Activated CD4-positive, alpha-beta memory T cell treated with anti-CD3 and anti-CD28 coated beads for 36 hours (primary cell): Measurements from ENCODE around the gene TMEM38B. TPM values are rescaled to one million over a fixed set of nuclear protein-coding genes. Genes with fewer than 3 reads are reported as not detected.

Experiments used
- CTCF ChIA-PET: fragments of 350-600 bp; sonication (Branson Sonifier 250); formaldehyde crosslinking; loops from one replicate; lab custom pipeline; 2021; ENCODE audit warnings: antibody characterized with exemption, inconsistent platforms; lab: Charles Lee
- POLR2A ChIA-PET: fragments of 350-600 bp; sonication (Branson Sonifier 250); formaldehyde crosslinking; loops from one replicate; lab custom pipeline; 2021; ENCODE audit warnings: antibody characterized with exemption; lab: Charles Lee
- DNase-seq: peaks from one replicate; pipeline ENCODE4 v3.0.0-alpha.2; 2020
- H3K27ac Mint-ChIP-seq: one replicate; pipeline ENCODE4 v1.8.0; 2021; ENCODE audit warnings: mixed read lengths
- H3K27me3 Mint-ChIP-seq: one replicate; pipeline ENCODE4 v1.8.0; 2021; ENCODE audit warnings: mixed read lengths
- H3K36me3 Mint-ChIP-seq: one replicate; pipeline ENCODE4 v1.8.0; 2021; ENCODE audit warnings: mixed read lengths
- H3K4me1 Mint-ChIP-seq: one replicate; pipeline ENCODE4 v1.8.0; 2021; ENCODE audit warnings: low read depth, mixed read lengths
- H3K4me3 Mint-ChIP-seq: one replicate; pipeline ENCODE4 v1.8.0; 2021; ENCODE audit warnings: mild to moderate bottlenecking, mixed read lengths
- H3K9me3 Mint-ChIP-seq: one replicate; pipeline ENCODE4 v1.8.0; 2021; ENCODE audit warnings: mixed read lengths
- intact Hi-C: fragments of 100-400 bp; cut with micrococcal nuclease; formaldehyde crosslinking; loops from one replicate; pipeline ENCODE4 v1.15.1; 2023
- total RNA-seq, 2 experiments: library from RNA; stranded (reverse); gene quantifications; one replicate each; pipeline ENCODE4 v1.2.3, GENCODE V29; 2021

The TMEM38B gene
- total RNA-seq, 2 experiments from 2014 or later, result 12.1 to 13.8 TPM

GRCh38 chr9:105670315-105670714, 24.0 kb upstream of the TMEM38B start:
- Mint-ChIP-seq H3K4me3 (no peak overlapping the region), H3K9me3 (no peaks in the 10 kb centered on the region), H3K4me1 (no peaks in the 10 kb centered on the region), H3K36me3 (no peaks in the 10 kb centered on the region), H3K27me3 (peaks cover 5% of the 10 kb centered on the region), H3K27ac (no peak overlapping the region)
- DNase-seq, result no peak
- ChIA-PET POLR2A (no interaction called here), CTCF (no interaction called here)
- intact Hi-C loops, result no loop called here

DNA sequence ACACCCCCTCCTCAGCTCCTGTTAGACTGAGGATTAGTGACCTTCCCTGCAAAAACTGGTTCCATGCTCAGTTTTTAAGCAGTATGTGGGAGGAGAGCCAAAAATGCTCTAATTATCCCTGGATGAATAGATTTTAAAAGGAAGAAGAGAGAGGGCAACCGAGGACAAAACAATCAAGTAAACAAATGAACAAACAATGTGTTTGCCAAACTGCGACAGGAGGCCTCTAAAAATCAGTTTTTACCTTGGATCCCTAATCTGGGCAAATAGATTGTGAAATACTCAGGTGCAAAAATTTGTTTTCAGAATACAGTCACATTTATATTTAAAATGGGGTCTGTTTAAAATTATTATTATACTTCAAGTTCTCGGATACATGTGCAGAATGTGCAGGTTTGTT, 23.6 kb upstream of the TMEM38B start:
- no peak for DNase-seq
- intact Hi-C loops, result no loop called here

GRCh38 chr9:105672711-105673234, 21.6 kb upstream of the TMEM38B start:
- intact Hi-C loops, result no loop called here
- POLR2A ChIA-PET, result no interaction called here

More for the DNA sequence above, 23.6 kb upstream of the TMEM38B start:
- no peaks in the 10 kb centered on the region for H3K4me1 Mint-ChIP-seq
- ChIA-PET CTCF (interaction anchor here (1.0 kb wide), 1 partner anchor 30 kb away, joined by 3 read pairs; no protein-coding TSS in a partner anchor), POLR2A (no interaction called here)
- H3K36me3 Mint-ChIP-seq, result no peaks in the 10 kb centered on the region
- no peaks in the 10 kb centered on the region for H3K9me3 Mint-ChIP-seq
- no peak overlapping the region for H3K4me3 Mint-ChIP-seq
- no peak overlapping the region for H3K27ac Mint-ChIP-seq
- peaks cover 5% of the 10 kb centered on the region for H3K27me3 Mint-ChIP-seq

DNA sequence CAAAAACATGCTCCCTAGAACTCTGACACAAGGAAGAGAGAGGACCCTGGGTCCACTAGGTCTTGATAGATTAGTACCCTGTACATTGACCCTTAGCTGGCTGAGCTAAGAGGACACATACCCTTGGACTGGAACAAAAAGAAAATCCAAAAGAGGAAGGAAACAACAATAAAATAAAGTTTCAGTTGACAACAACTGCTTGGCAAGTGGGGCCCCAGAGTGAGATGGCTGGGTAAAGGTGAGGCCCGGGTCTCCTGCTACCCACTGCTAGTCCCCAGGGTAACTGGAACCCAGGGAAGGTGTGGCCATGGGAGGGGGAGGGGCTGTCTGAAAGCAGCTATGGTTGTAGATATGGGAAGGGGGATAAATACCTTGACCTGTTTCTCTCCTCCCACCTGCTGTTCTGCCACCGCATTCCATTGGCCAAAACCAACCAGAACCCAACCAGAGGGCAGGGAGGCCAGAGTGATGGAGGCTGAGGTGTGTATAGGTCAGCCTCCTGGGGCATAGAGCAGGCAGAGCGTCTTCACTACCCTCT, 20.4 kb upstream of the TMEM38B start:
- intact Hi-C loops, result no loop called here
- H3K27me3 Mint-ChIP-seq, result peaks cover 5% of the 10 kb centered on the region
- H3K27ac Mint-ChIP-seq, result no peak overlapping the region
- no peaks in the 10 kb centered on the region for H3K9me3 Mint-ChIP-seq
- no peak for DNase-seq
- no peaks in the 10 kb centered on the region for H3K36me3 Mint-ChIP-seq
- CTCF ChIA-PET, result no interaction called here
- POLR2A ChIA-PET, result no interaction called here
- no peak overlapping the region for H3K4me3 Mint-ChIP-seq
- H3K4me1 Mint-ChIP-seq, result no peaks in the 10 kb centered on the region

More at GRCh38 chr9:105672711-105673234, 21.6 kb upstream of the TMEM38B start:
- Mint-ChIP-seq H3K9me3 (no peaks in the 10 kb centered on the region), H3K27ac (no peak overlapping the region), H3K27me3 (peaks cover 5% of the 10 kb centered on the region), H3K4me1 (no peaks in the 10 kb centered on the region), H3K4me3 (no peak overlapping the region), H3K36me3 (no peaks in the 10 kb centered on the region)
- DNase-seq, result no peak
- CTCF ChIA-PET, result no interaction called here

GRCh38 chr9:105676351-105676923, 17.9 kb upstream of the TMEM38B start:
- intact Hi-C loops, result no loop called here
- H3K27ac Mint-ChIP-seq, result no peak overlapping the region
- POLR2A ChIA-PET, result no interaction called here
- H3K36me3 Mint-ChIP-seq, result no peaks in the 10 kb centered on the region
- H3K9me3 Mint-ChIP-seq, result no peaks in the 10 kb centered on the region
- DNase-seq, result no peak
- no peak overlapping the region for H3K4me3 Mint-ChIP-seq
- CTCF ChIA-PET, result no interaction called here
- no peaks in the 10 kb centered on the region for H3K4me1 Mint-ChIP-seq
- H3K27me3 Mint-ChIP-seq, result peaks cover 2% of the 10 kb centered on the region

DNA sequence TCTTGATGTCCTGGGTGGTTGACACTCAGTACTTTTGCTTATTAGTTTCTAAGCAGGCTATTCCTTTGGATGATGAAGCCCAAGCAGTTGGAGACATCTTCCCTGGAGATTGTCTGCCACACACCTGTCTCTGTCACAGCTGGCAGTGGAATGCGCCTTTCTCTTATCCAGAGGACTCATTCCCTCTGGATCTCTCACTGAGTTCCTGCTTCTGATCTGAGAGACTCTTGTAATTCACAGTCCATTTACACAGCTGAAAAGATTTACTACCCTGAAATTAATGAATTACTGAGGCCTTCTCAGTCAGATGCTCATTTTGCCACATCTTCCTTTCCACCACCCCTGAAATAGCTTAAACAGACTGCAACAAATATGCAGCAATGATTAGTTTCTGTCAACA, 16.2 kb upstream of the TMEM38B start:
- ChIA-PET CTCF (no interaction called here), POLR2A (no interaction called here)
- no peak for DNase-seq
- Mint-ChIP-seq H3K4me1 (no peaks in the 10 kb centered on the region), H3K27me3 (no peaks in the 10 kb centered on the region), H3K9me3 (no peaks in the 10 kb centered on the region), H3K4me3 (no peak overlapping the region), H3K27ac (no peak overlapping the region), H3K36me3 (no peaks in the 10 kb centered on the region)
- intact Hi-C loops, result no loop called here

DNA sequence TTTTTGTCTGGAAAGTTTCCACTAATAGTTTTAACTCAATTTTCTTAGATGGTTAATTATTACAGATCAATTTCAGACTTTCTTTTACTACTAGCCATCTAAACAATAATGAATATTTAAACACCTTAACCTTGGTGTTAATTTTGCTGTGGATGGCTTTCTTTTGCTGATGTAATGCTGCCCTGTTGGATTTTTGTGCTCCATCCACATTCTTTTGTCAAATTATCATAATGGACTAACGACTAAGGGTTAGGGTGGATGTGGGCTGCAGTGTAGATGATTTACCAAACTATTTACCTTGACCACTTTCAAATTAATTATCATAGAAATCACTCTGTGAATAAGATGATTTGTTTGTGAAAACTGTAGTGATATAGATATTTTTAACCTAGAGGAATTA, 15.6 kb upstream of the TMEM38B start:
- Mint-ChIP-seq H3K27ac (no peak overlapping the region), H3K4me3 (no peak overlapping the region), H3K9me3 (no peaks in the 10 kb centered on the region), H3K36me3 (no peaks in the 10 kb centered on the region), H3K4me1 (no peaks in the 10 kb centered on the region), H3K27me3 (no peaks in the 10 kb centered on the region)
- intact Hi-C loops, result no loop called here
- ChIA-PET CTCF (no interaction called here), POLR2A (no interaction called here)
- no peak for DNase-seq

- ChIA-PET POLR2A (no interaction called here), CTCF (no interaction called here)
- Mint-ChIP-seq H3K36me3 (no peaks in the 10 kb centered on the region), H3K27ac (no peak overlapping the region), H3K27me3 (no peaks in the 10 kb centered on the region), H3K9me3 (no peaks in the 10 kb centered on the region), H3K4me3 (no peak overlapping the region), H3K4me1 (no peaks in the 10 kb centered on the region)
- intact Hi-C loops, result no loop called here
- DNase-seq, result no peak
Measured at GRCh38 chr9:105679257-105680022, 14.9 kb upstream of the TMEM38B start.

- Mint-ChIP-seq H3K36me3 (no peaks in the 10 kb centered on the region), H3K9me3 (no peaks in the 10 kb centered on the region), H3K4me1 (no peaks in the 10 kb centered on the region), H3K27ac (no peak overlapping the region), H3K4me3 (no peak overlapping the region), H3K27me3 (no peaks in the 10 kb centered on the region)
- no peak for DNase-seq
- CTCF ChIA-PET, result no interaction called here
- POLR2A ChIA-PET, result no interaction called here
- intact Hi-C loops, result no loop called here
Measured at GRCh38 chr9:105681313-105681712, 13.0 kb upstream of the TMEM38B start.

DNA sequence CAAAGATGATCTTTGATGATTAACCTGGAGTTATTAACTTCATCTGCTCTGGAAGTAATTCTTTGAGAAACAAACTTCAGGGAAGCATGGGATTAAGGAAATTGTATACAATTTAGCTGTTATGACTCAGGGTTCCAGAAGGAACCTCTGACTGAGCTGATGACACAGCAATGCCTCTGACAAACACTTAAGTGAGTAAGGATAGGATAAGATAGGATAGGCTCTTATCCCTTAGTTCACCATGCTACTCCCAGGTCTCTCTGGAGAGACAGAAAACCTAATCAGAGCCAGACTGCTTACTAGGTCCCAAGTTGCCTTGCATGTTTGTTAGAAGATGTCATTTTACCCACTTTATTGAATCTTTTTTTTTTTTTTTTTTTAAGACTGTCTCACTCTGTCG, 12.6 kb upstream of the TMEM38B start:
- POLR2A ChIA-PET, result no interaction called here
- Mint-ChIP-seq H3K4me3 (no peak overlapping the region), H3K9me3 (no peaks in the 10 kb centered on the region), H3K27ac (no peak overlapping the region), H3K36me3 (no peaks in the 10 kb centered on the region), H3K27me3 (no peaks in the 10 kb centered on the region), H3K4me1 (no peaks in the 10 kb centered on the region)
- intact Hi-C loops, result no loop called here
- CTCF ChIA-PET, result no interaction called here
- no peak for DNase-seq

GRCh38 chr9:105683688-105684275, 10.6 kb upstream of the TMEM38B start:
- no peak overlapping the region for H3K4me3 Mint-ChIP-seq
- no peaks in the 10 kb centered on the region for H3K9me3 Mint-ChIP-seq
- H3K27me3 Mint-ChIP-seq, result peaks cover 7% of the 10 kb centered on the region
- ChIA-PET POLR2A (no interaction called here), CTCF (no interaction called here)
- intact Hi-C loops, result no loop called here
- no peaks in the 10 kb centered on the region for H3K36me3 Mint-ChIP-seq
- no peak overlapping the region for H3K27ac Mint-ChIP-seq
- H3K4me1 Mint-ChIP-seq, result no peaks in the 10 kb centered on the region
- no peak for DNase-seq

DNA sequence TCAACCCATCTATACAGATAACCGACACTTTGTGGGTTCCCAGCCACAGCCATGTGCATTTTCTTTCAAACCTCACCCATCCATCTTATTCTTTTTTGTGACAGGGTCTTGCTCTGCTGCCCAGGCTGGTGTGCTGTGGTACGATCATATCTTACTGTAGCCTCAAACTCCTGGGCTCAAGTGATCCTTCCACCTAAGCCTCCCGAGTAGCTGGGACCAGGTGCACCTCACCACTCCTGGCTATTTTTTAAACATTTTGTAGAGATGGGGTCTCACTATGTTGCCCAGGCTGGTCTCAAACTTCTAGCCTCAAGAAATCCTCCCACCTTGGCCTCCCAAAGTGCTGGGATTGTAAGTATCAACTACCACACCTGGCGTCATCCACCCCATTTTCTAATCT, 7.4 kb upstream of the TMEM38B start:
- no peak overlapping the region for H3K27ac Mint-ChIP-seq
- H3K4me3 Mint-ChIP-seq, result no peak overlapping the region
- ChIA-PET POLR2A (no interaction called here), CTCF (interaction anchor here (1.4 kb wide), 1 partner anchor 32 kb away, joined by 3 read pairs; no protein-coding TSS in a partner anchor)
- no peak for DNase-seq
- no peaks in the 10 kb centered on the region for H3K4me1 Mint-ChIP-seq
- no peaks in the 10 kb centered on the region for H3K9me3 Mint-ChIP-seq
- H3K27me3 Mint-ChIP-seq, result peaks cover 22% of the 10 kb centered on the region
- H3K36me3 Mint-ChIP-seq, result no peaks in the 10 kb centered on the region
- intact Hi-C loops, result no loop called here
